Measurements from ENCODE around the gene TRIML1.

Gene TRIML1

GRCh38 chr4:188110036-188110435, 29.2 kb upstream of the TRIML1 start:
- no peak overlapping the region for H3K4me3 ChIP-seq (ENCODE audit: low read length)
- H3K36me3 ChIP-seq (ENCODE audit: control insufficient read depth, insufficient read depth, low read length), result no peaks in the 10 kb centered on the region

GRCh38 chr4:188110741-188111471, 28.3 kb upstream of the TRIML1 start:
- Histone ChIP-seq H2BK5ac (ENCODE audit: low read length) (no peak overlapping the region), H3K23ac (ENCODE audit: low read length) (no peak overlapping the region), H2AK5ac (ENCODE audit: low read length) (no peak overlapping the region), H2BK120ac (ENCODE audit: low read depth, low read length) (no peak overlapping the region), H4K5ac (ENCODE audit: low read length) (no peak overlapping the region), H3K9ac (ENCODE audit: low read length) (no peak overlapping the region), H3K36me3 (ENCODE audit: control insufficient read depth, insufficient read depth, low read length) (no peaks in the 10 kb centered on the region), H4K8ac (ENCODE audit: low read depth, low read length) (no peak overlapping the region), H3K27ac (ENCODE audit: low read depth, low read length) (no peak overlapping the region), H3K4me3 (ENCODE audit: low read length) (no peak overlapping the region), H3K18ac (ENCODE audit: low read length) (peak overlapping the region; percentile 60), H3K27me3 (ENCODE audit: insufficient read depth, low read length, poor library complexity) (no peaks in the 10 kb centered on the region), H3K4ac (ENCODE audit: low read depth, low read length) (no peak overlapping the region), H2BK15ac (replicated peaks; ENCODE audit: low read depth) (no peak overlapping the region), H3K79me2 (ENCODE audit: control insufficient read depth, insufficient read depth, low read length) (peaks cover 5% of the 10 kb centered on the region), H3K56ac (ENCODE audit: low read length) (peak overlapping the region; percentile 25), H3K4me2 (ENCODE audit: low read length) (no peak overlapping the region), H3K79me1 (ENCODE audit: low read length) (no peaks in the 10 kb centered on the region), H3K4me1 (ENCODE audit: control insufficient read depth, low read depth, low read length) (no peaks in the 10 kb centered on the region)
- peak; percentile 14 for DNase-seq
- WGBS (ENCODE audit: extremely low coverage, insufficient coverage, low lambda C conversion rate), result no CpG with 5 or more reads among the region's 7 CpGs

More at GRCh38 chr4:188110036-188110435, 29.2 kb upstream of the TRIML1 start:
- peaks cover under 1% of the 10 kb centered on the region for H3K79me1 ChIP-seq (ENCODE audit: low read length)
- no peak overlapping the region for H3K9ac ChIP-seq (ENCODE audit: low read length)
- H4K8ac ChIP-seq (ENCODE audit: low read depth, low read length), result no peak overlapping the region
- H3K79me2 ChIP-seq (ENCODE audit: control insufficient read depth, insufficient read depth, low read length), result peaks cover 7% of the 10 kb centered on the region
- H3K4me1 ChIP-seq (ENCODE audit: control insufficient read depth, low read depth, low read length), result no peaks in the 10 kb centered on the region
- peak overlapping the region; percentile 5 for H3K18ac ChIP-seq (ENCODE audit: low read length)
- H3K23ac ChIP-seq (ENCODE audit: low read length), result no peak overlapping the region
- H3K4ac ChIP-seq (ENCODE audit: low read depth, low read length), result no peak overlapping the region
- H2BK5ac ChIP-seq (ENCODE audit: low read length), result no peak overlapping the region
- peak overlapping the region; percentile 8 for H3K27ac ChIP-seq (ENCODE audit: low read depth, low read length)
- H2BK15ac ChIP-seq (replicated peaks; ENCODE audit: low read depth), result no peak overlapping the region
- no peak overlapping the region for H2AK5ac ChIP-seq (ENCODE audit: low read length)
- H3K27me3 ChIP-seq (ENCODE audit: insufficient read depth, low read length, poor library complexity), result no peaks in the 10 kb centered on the region
- no CpG with 5 or more reads among the region's 3 CpGs for WGBS (ENCODE audit: extremely low coverage, insufficient coverage, low lambda C conversion rate)
- peak overlapping the region; percentile 44 for H3K56ac ChIP-seq (ENCODE audit: low read length)
- DNase-seq, result peak; percentile 38
- H4K5ac ChIP-seq (ENCODE audit: low read length), result no peak overlapping the region
- no peak overlapping the region for H2BK120ac ChIP-seq (ENCODE audit: low read depth, low read length)
- no peak overlapping the region for H3K4me2 ChIP-seq (ENCODE audit: low read length)

- Histone ChIP-seq H2BK15ac (replicated peaks; ENCODE audit: low read depth) (no peak overlapping the region), H3K27me3 (ENCODE audit: insufficient read depth, low read length, poor library complexity) (no peaks in the 10 kb centered on the region), H4K8ac (ENCODE audit: low read depth, low read length) (no peak overlapping the region), H3K79me2 (ENCODE audit: control insufficient read depth, insufficient read depth, low read length) (no peaks in the 10 kb centered on the region), H3K9ac (ENCODE audit: low read length) (no peak overlapping the region), H3K4ac (ENCODE audit: low read depth, low read length) (no peak overlapping the region), H3K4me2 (ENCODE audit: low read length) (no peak overlapping the region), H2BK120ac (ENCODE audit: low read depth, low read length) (no peak overlapping the region), H3K36me3 (ENCODE audit: control insufficient read depth, insufficient read depth, low read length) (no peaks in the 10 kb centered on the region), H3K23ac (ENCODE audit: low read length) (no peak overlapping the region), H4K5ac (ENCODE audit: low read length) (no peak overlapping the region), H3K56ac (ENCODE audit: low read length) (no peak overlapping the region), H3K79me1 (ENCODE audit: low read length) (no peaks in the 10 kb centered on the region), H3K27ac (ENCODE audit: low read depth, low read length) (no peak overlapping the region), H2BK5ac (ENCODE audit: low read length) (no peak overlapping the region), H3K18ac (ENCODE audit: low read length) (no peak overlapping the region), H3K4me1 (ENCODE audit: control insufficient read depth, low read depth, low read length) (no peaks in the 10 kb centered on the region), H2AK5ac (ENCODE audit: low read length) (no peak overlapping the region), H3K4me3 (ENCODE audit: low read length) (no peak overlapping the region)
- DNase-seq, result peak; percentile 36
- no CpG with 5 or more reads among the region's 6 CpGs for WGBS (ENCODE audit: extremely low coverage, insufficient coverage, low lambda C conversion rate)
Measured at GRCh38 chr4:188111955-188112354, 27.3 kb upstream of the TRIML1 start.

- no peak overlapping the region for H2BK120ac ChIP-seq (ENCODE audit: low read depth, low read length)
- no peaks in the 10 kb centered on the region for H3K4me1 ChIP-seq (ENCODE audit: control insufficient read depth, low read depth, low read length)
- no peak overlapping the region for H2AK5ac ChIP-seq (ENCODE audit: low read length)
- no CpG with 5 or more reads among the region's 9 CpGs for WGBS (ENCODE audit: extremely low coverage, insufficient coverage, low lambda C conversion rate)
- H3K4me2 ChIP-seq (ENCODE audit: low read length), result no peak overlapping the region
- no peak overlapping the region for H2BK5ac ChIP-seq (ENCODE audit: low read length)
- no peaks in the 10 kb centered on the region for H3K36me3 ChIP-seq (ENCODE audit: control insufficient read depth, insufficient read depth, low read length)
- no peak overlapping the region for H3K18ac ChIP-seq (ENCODE audit: low read length)
- H3K56ac ChIP-seq (ENCODE audit: low read length), result no peak overlapping the region
- no peak overlapping the region for H3K23ac ChIP-seq (ENCODE audit: low read length)
- H3K27ac ChIP-seq (ENCODE audit: low read depth, low read length), result no peak overlapping the region
- no peak overlapping the region for H4K5ac ChIP-seq (ENCODE audit: low read length)
- H3K9ac ChIP-seq (ENCODE audit: low read length), result no peak overlapping the region
- no peak overlapping the region for H4K8ac ChIP-seq (ENCODE audit: low read depth, low read length)
- no peaks in the 10 kb centered on the region for H3K27me3 ChIP-seq (ENCODE audit: insufficient read depth, low read length, poor library complexity)
- no peak for DNase-seq
- H3K4ac ChIP-seq (ENCODE audit: low read depth, low read length), result no peak overlapping the region
- no peak overlapping the region for H2BK15ac ChIP-seq (replicated peaks; ENCODE audit: low read depth)
- no peaks in the 10 kb centered on the region for H3K79me1 ChIP-seq (ENCODE audit: low read length)
- H3K79me2 ChIP-seq (ENCODE audit: control insufficient read depth, insufficient read depth, low read length), result no peaks in the 10 kb centered on the region
- H3K4me3 ChIP-seq (ENCODE audit: low read length), result no peak overlapping the region
Measured at GRCh38 chr4:188113156-188113555, 26.1 kb upstream of the TRIML1 start.

- H3K4me1 ChIP-seq (ENCODE audit: control insufficient read depth, low read depth, low read length), result no peaks in the 10 kb centered on the region
- no peak overlapping the region for H3K9ac ChIP-seq (ENCODE audit: low read length)
- H3K27me3 ChIP-seq (ENCODE audit: insufficient read depth, low read length, poor library complexity), result no peaks in the 10 kb centered on the region
- H3K56ac ChIP-seq (ENCODE audit: low read length), result no peak overlapping the region
- H2BK120ac ChIP-seq (ENCODE audit: low read depth, low read length), result no peak overlapping the region
- H3K4me3 ChIP-seq (ENCODE audit: low read length), result no peak overlapping the region
- H3K79me1 ChIP-seq (ENCODE audit: low read length), result no peaks in the 10 kb centered on the region
- DNase-seq, result no peak
- H2AK5ac ChIP-seq (ENCODE audit: low read length), result no peak overlapping the region
- no peak overlapping the region for H3K4ac ChIP-seq (ENCODE audit: low read depth, low read length)
- no peak overlapping the region for H3K4me2 ChIP-seq (ENCODE audit: low read length)
- no peak overlapping the region for H4K8ac ChIP-seq (ENCODE audit: low read depth, low read length)
- H2BK5ac ChIP-seq (ENCODE audit: low read length), result no peak overlapping the region
- no peak overlapping the region for H4K5ac ChIP-seq (ENCODE audit: low read length)
- H3K27ac ChIP-seq (ENCODE audit: low read depth, low read length), result no peak overlapping the region
- H2BK15ac ChIP-seq (replicated peaks; ENCODE audit: low read depth), result no peak overlapping the region
- H3K79me2 ChIP-seq (ENCODE audit: control insufficient read depth, insufficient read depth, low read length), result no peaks in the 10 kb centered on the region
- H3K36me3 ChIP-seq (ENCODE audit: control insufficient read depth, insufficient read depth, low read length), result no peaks in the 10 kb centered on the region
- no CpG with 5 or more reads among the region's 16 CpGs for WGBS (ENCODE audit: extremely low coverage, insufficient coverage, low lambda C conversion rate)
- no peak overlapping the region for H3K18ac ChIP-seq (ENCODE audit: low read length)
- no peak overlapping the region for H3K23ac ChIP-seq (ENCODE audit: low read length)
Measured at GRCh38 chr4:188117631-188118324, 21.5 kb upstream of the TRIML1 start.
